ENCODE data around the gene NBAS.
"Not testable (repeated sequence)": the region's sequence is repeated elsewhere in the genome, so short reads cannot be mapped to it uniquely, and the experiment has no call there.

The NBAS gene

GRCh38 chr2:15299904-15300520 lies 261.1 kb downstream of the NBAS start:
- DNase-seq, result peak in 1 of 2 experiments; percentile 95

- peak in 1 of 2 experiments; percentile 97 for DNase-seq
Observed at GRCh38 chr2:15298770-15299169, 262.4 kb downstream of the NBAS start.

- DNase-seq, result no peak
Observed at GRCh38 chr2:15293262-15293937, 267.7 kb downstream of the NBAS start.

GRCh38 chr2:15287447-15288184 lies 273.5 kb downstream of the NBAS start:
- DNase-seq, result no peak

GRCh38 chr2:15284614-15285013 lies 276.5 kb downstream of the NBAS start:
- no peak for DNase-seq

GRCh38 chr2:15281681-15282080 lies 279.5 kb downstream of the NBAS start:
- DNase-seq, result no peak

- DNase-seq, result no peak
Observed at GRCh38 chr2:15279201-15279876, 281.8 kb downstream of the NBAS start.

- DNase-seq, result no peak
Observed at GRCh38 chr2:15278296-15278695, 282.8 kb downstream of the NBAS start.

GRCh38 chr2:15275346-15275745 lies 285.8 kb downstream of the NBAS start:
- no peak for DNase-seq

- no peak for DNase-seq
Observed at GRCh38 chr2:15273452-15273851, 287.7 kb downstream of the NBAS start.

GRCh38 chr2:15272942-15273341 lies 288.2 kb downstream of the NBAS start:
- peak in 1 of 2 experiments; percentile 94 for DNase-seq

- DNase-seq, result no peak
Observed at GRCh38 chr2:15271941-15272542, 289.1 kb downstream of the NBAS start.

GRCh38 chr2:15271276-15271675 lies 289.9 kb downstream of the NBAS start:
- no peak for DNase-seq

- peak; percentile 94 to 99 for DNase-seq
Observed at GRCh38 chr2:15269043-15269442, 292.1 kb downstream of the NBAS start.

- no peak for DNase-seq
Observed at GRCh38 chr2:15265889-15266288, 295.2 kb downstream of the NBAS start.

GRCh38 chr2:15263976-15264685 lies 297.0 kb downstream of the NBAS start:
- DNase-seq, result no peak

GRCh38 chr2:15262792-15263191 lies 298.3 kb downstream of the NBAS start:
- DNase-seq, result no peak

- DNase-seq, result no peak
Observed at GRCh38 chr2:15260835-15261234, 300.3 kb downstream of the NBAS start.

GRCh38 chr2:15260196-15260595 lies 300.9 kb downstream of the NBAS start:
- DNase-seq, result no peak

- no peak for DNase-seq
Observed at GRCh38 chr2:15259356-15259756, 301.8 kb downstream of the NBAS start.

GRCh38 chr2:15258385-15258784 lies 302.7 kb downstream of the NBAS start:
- not testable (repeated sequence) for DNase-seq

GRCh38 chr2:15253835-15254286 lies 307.3 kb downstream of the NBAS start:
- no peak for DNase-seq
